C4-2B (cell line): ENCODE data around the gene C3orf52.

Source experiments
- H3K27ac ChIP-seq: fragments of 450-650 bp; 2 replicates; pipeline ENCODE4 v1.5.1; 2017
- CTCF ChIP-seq: fragments of 450-650 bp; conservative IDR thresholded peaks from 2 replicates; pipeline ENCODE4 v1.5.1; 2017; ENCODE audit warnings: mild to moderate bottlenecking

C3orf52 gene

GRCh38 chr3:112167758-112168157 lies 81.6 kb downstream of the C3orf52 start:
- H3K27ac ChIP-seq = no peak overlapping the region
- TF ChIP-seq CTCF = no peak
